Measurements from ENCODE around the gene TMEM235.

The TMEM235 gene

GRCh38 chr17:78226759-78227454 is 4.5 kb upstream of the TMEM235 start:
- no peak for DNase-seq
- H3K9me3 ChIP-seq (ENCODE audit: severe bottlenecking), result no peaks in the 10 kb centered on the region
- no peak for TF ChIP-seq CTCF (IDR thresholded peaks at IDR 0.05; ENCODE audit: low read depth, low read length)
- no peaks in the 10 kb centered on the region for H3K27me3 ChIP-seq (ENCODE audit: insufficient read depth, low read depth, severe bottlenecking)
- no peak overlapping the region for H3K27ac ChIP-seq
- H3K4me3 ChIP-seq (ENCODE audit: low read depth, low read length), result no peak overlapping the region
- H3K36me3 ChIP-seq, result peaks cover 32% of the 10 kb centered on the region

DNA sequence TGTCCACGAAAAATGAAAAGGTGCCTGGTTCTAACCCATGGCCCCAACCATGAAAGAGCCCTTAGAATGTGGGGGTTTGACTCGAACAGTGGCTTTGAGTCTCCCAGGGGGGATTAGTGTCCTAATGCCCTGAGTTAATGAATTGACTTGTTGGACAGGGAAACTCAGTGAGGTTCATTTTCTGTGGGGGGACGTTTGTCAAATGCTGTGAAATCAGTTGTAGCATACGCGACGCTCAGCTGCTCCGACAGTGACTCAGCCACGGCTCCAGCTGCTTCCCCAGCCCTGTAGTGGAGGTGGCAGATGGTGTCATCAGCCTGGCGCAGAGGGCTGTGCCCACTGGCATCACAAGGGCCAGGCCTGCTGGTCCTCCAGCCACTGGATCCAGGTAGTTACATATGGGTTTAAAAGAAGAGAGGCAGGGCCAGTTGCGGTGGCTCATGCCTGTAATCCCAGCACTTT is 3.9 kb upstream of the TMEM235 start:
- Histone ChIP-seq H3K36me3 (peaks cover 28% of the 10 kb centered on the region), H3K27ac (no peak overlapping the region), H3K9me3 (ENCODE audit: severe bottlenecking) (no peaks in the 10 kb centered on the region), H3K27me3 (ENCODE audit: insufficient read depth, low read depth, severe bottlenecking) (no peaks in the 10 kb centered on the region), H3K4me3 (ENCODE audit: low read depth, low read length) (no peak overlapping the region)
- TF ChIP-seq CTCF (IDR thresholded peaks at IDR 0.05; ENCODE audit: low read depth, low read length), result no peak
- DNase-seq, result no peak

- Histone ChIP-seq H3K36me3 (peaks cover 21% of the 10 kb centered on the region), H3K27me3 (ENCODE audit: insufficient read depth, low read depth, severe bottlenecking) (no peaks in the 10 kb centered on the region), H3K4me3 (ENCODE audit: low read depth, low read length) (no peak overlapping the region), H3K9me3 (ENCODE audit: severe bottlenecking) (no peaks in the 10 kb centered on the region), H3K27ac (no peak overlapping the region)
- DNase-seq, result no peak
- no peak for TF ChIP-seq CTCF (IDR thresholded peaks at IDR 0.05; ENCODE audit: low read depth, low read length)
Measured at GRCh38 chr17:78228176-78228575, 3.3 kb upstream of the TMEM235 start.

- H3K9me3 ChIP-seq (ENCODE audit: severe bottlenecking), result no peaks in the 10 kb centered on the region
- H3K4me3 ChIP-seq (ENCODE audit: low read depth, low read length), result no peak overlapping the region
- no peaks in the 10 kb centered on the region for H3K27me3 ChIP-seq (ENCODE audit: insufficient read depth, low read depth, severe bottlenecking)
- no peak overlapping the region for H3K27ac ChIP-seq
- no peak for TF ChIP-seq CTCF (IDR thresholded peaks at IDR 0.05; ENCODE audit: low read depth, low read length)
- H3K36me3 ChIP-seq, result no peaks in the 10 kb centered on the region
- DNase-seq, result no peak
Measured at GRCh38 chr17:78230252-78230962, 1.0 kb upstream of the TMEM235 start.

GRCh38 chr17:78231991-78232858 is 794 bp downstream of the TMEM235 start:
- DNase-seq, result no peak

More at GRCh38 chr17:78231991-78232858, 794 bp downstream of the TMEM235 start:
- Histone ChIP-seq H3K4me3 (ENCODE audit: low read depth, low read length) (no peak overlapping the region), H3K9me3 (ENCODE audit: severe bottlenecking) (no peaks in the 10 kb centered on the region), H3K36me3 (no peaks in the 10 kb centered on the region), H3K27me3 (ENCODE audit: insufficient read depth, low read depth, severe bottlenecking) (no peaks in the 10 kb centered on the region), H3K27ac (no peak overlapping the region)
- TF ChIP-seq CTCF (IDR thresholded peaks at IDR 0.05; ENCODE audit: low read depth, low read length), result no peak

Data from WERI-Rb-1 (cell line).